ENCODE results near the gene ZNRF3. TPM values are rescaled to one million over a fixed set of nuclear protein-coding genes. Genes with fewer than 3 reads are reported as not detected.

Gene ZNRF3
- total RNA-seq, 4 donors from 2014 or later, result 6.1 to 23.2 (median 12.0) TPM

DNA sequence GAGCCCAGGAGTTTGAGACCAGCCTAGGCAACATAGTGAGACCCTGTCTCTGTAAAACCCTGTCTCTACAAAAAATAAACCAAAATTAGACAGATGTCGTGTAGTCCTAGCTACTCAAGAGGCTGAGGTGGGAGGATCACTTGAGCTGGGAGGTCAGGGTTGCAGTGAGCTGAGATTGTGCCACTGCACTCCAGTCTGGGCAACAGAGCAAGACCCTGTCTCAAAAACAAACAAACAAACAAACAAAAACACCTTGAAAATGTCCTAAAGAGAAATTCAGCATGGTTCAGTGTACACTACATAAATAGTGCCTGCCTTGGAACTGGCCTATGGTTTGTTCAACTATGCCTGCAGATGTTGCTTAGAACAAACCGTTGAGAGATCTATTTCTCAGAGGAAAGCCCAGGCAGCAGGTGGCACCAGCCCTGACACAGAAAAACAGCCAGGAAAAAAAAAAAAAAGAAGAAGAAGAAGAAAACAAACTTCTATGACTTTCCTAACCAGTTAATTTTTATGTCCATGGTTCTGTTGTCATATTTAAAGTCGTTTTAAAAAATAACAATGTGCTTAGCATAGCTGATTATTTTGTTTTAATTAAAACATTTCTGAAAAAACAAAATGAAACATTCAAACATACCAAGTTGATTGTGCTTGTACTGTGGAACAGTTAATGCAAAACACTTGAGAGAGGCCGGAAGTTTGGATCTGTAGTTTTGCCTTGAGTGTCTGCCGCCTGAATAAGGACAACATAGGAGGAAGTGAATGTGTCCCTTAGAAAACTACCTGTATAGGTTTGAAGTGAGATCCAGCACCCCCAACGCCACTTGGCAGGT is 194.9 kb downstream of the ZNRF3 start:
- intact Hi-C loops (cut with DNase I; ENCODE audit: low total_unique reads), result no loop called here
- TF ChIP-seq, protein P1, sequence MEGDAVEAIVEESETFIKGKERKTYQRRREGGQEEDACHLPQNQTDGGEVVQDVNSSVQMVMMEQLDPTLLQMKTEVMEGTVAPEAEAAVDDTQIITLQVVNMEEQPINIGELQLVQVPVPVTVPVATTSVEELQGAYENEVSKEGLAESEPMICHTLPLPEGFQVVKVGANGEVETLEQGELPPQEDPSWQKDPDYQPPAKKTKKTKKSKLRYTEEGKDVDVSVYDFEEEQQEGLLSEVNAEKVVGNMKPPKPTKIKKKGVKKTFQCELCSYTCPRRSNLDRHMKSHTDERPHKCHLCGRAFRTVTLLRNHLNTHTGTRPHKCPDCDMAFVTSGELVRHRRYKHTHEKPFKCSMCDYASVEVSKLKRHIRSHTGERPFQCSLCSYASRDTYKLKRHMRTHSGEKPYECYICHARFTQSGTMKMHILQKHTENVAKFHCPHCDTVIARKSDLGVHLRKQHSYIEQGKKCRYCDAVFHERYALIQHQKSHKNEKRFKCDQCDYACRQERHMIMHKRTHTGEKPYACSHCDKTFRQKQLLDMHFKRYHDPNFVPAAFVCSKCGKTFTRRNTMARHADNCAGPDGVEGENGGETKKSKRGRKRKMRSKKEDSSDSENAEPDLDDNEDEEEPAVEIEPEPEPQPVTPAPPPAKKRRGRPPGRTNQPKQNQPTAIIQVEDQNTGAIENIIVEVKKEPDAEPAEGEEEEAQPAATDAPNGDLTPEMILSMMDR (IDR thresholded peaks at IDR 0.05), result no peak
- TF ChIP-seq POLR2A (IDR thresholded peaks at IDR 0.05), result no peak
- H3K27ac ChIP-seq, result peak overlapping the region in 1 of 2 donors; percentile 33

DNA sequence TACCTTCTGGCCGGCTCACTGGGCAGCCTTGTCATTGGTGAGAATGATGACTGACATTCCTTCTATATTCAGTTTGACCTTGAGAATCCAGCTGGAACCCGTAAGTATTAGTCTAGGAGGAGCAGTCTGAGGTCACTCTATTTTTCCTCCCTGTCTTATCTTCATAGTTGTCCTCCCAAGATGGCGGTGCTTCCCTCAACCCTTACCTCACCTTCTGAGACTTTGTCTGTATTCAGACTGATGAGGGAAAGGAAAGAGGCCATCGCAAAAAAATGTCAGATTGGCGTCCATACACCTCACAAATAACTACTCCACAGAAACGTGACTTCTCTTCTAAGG is 195.5 kb downstream of the ZNRF3 start:
- TF ChIP-seq, protein P1 (IDR thresholded peaks at IDR 0.05), result no peak
- no peak for TF ChIP-seq POLR2A (IDR thresholded peaks at IDR 0.05)
- Histone ChIP-seq H3K4me1 (no peaks in the 10 kb centered on the region), H3K36me3 (no peaks in the 10 kb centered on the region), H3K4me3 (no peak overlapping the region), H3K27ac (peak overlapping the region in 1 of 2 donors; percentile 33), H3K27me3 (no peaks in the 10 kb centered on the region), H3K9me3 (no peaks in the 10 kb centered on the region)
- no peak for DNase-seq
- intact Hi-C loops (cut with DNase I; ENCODE audit: low total_unique reads), result no loop called here

More for the DNA sequence above, 194.9 kb downstream of the ZNRF3 start:
- no peaks in the 10 kb centered on the region for H3K36me3 ChIP-seq
- no peaks in the 10 kb centered on the region for H3K4me1 ChIP-seq
- no peaks in the 10 kb centered on the region for H3K27me3 ChIP-seq
- no peak overlapping the region for H3K4me3 ChIP-seq
- no peaks in the 10 kb centered on the region for H3K9me3 ChIP-seq
- DNase-seq, result no peak

DNA sequence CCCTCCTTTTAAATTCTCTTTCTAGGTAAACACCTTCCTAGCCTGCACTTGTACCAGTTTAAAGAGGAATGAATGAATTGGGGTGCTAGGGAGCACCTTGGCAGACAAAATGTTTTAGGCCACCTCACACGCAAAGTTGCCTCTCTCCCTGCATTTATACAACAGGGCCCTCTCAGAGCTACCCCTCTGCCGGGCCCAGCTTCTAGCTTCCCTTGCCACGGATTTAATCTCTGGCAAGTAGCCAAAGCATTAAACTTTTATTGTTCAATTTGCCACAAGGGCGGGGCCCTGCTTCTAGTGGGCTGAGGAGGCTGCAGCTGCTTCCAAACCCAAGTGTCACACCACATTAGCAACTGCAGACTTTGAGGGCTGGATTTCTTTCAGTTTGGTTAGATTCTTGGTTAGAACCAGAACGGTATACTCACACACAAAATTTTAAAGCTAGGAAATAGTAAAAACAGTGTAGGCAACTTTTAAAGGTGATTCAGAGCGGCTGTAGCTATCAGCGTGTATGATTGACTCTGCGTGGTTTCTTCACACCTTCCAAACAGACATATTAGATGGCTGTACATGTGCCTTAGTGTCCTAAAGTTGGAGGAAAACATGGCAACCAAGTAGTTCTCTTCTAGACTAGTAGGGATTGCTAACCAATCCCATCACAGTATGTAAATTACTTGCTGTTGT is 196.0 kb downstream of the ZNRF3 start:
- Histone ChIP-seq H3K27me3 (no peaks in the 10 kb centered on the region), H3K27ac (peak overlapping the region in 1 of 2 donors; percentile 33), H3K4me1 (no peaks in the 10 kb centered on the region), H3K4me3 (no peak overlapping the region), H3K36me3 (no peaks in the 10 kb centered on the region), H3K9me3 (no peaks in the 10 kb centered on the region)
- TF ChIP-seq, protein P1 (IDR thresholded peaks at IDR 0.05), result no peak
- no peak for TF ChIP-seq POLR2A (IDR thresholded peaks at IDR 0.05)
- intact Hi-C loops (cut with DNase I; ENCODE audit: low total_unique reads), result no loop called here
- DNase-seq, result no peak

DNA sequence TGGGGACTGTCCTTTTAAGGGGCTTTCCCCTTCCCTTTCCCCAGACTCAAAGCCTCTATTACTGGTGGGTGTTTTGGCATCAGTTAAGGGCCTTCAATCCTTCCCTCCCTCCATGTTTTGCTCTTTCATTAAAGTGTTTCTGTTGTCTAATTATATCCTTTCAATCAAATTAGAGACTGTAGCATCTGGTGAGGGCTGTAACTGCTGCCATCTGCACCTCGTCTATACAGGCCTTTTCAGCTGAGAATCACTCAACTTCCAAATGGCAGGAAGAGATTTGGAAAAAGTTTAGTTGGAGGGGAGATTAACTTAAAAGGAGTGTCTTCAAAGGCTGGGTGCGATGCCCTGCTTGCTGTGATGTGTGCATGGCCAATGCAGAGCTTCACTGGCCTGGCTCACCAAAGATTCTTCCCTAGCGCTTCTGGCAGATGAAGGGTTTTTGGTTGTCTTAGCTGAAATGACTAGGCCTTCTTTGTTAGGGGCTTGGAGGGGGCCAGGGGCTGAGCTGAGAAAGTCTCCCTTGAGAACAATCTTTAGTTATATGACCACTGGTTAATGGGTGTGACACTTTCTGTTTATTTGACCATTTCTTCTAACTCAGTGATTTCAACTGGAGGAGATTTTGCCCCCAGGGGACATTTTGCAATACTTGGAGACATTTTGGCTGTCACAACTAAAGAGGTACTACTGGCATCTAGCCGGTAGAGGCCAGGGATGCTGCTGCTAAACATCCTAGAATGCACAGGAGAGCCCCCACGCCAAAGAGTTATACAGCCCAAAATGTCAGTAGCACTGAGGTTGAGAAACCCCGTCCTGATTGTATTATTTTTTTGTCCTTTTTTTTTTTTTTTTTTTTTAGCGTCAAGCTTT is 197.0 kb downstream of the ZNRF3 start:
- no peak overlapping the region for H3K27ac ChIP-seq
- no peak overlapping the region for H3K4me3 ChIP-seq
- H3K4me1 ChIP-seq, result no peaks in the 10 kb centered on the region
- H3K36me3 ChIP-seq, result no peaks in the 10 kb centered on the region
- no peaks in the 10 kb centered on the region for H3K9me3 ChIP-seq
- no peaks in the 10 kb centered on the region for H3K27me3 ChIP-seq
- no peak for TF ChIP-seq POLR2A (IDR thresholded peaks at IDR 0.05)
- TF ChIP-seq, protein P1 (IDR thresholded peaks at IDR 0.05), result no peak
- intact Hi-C loops (cut with DNase I; ENCODE audit: low total_unique reads), result no loop called here
- DNase-seq, result no peak

Measured in uterus (tissue), 4 donors.